SK-N-SH treated with all-trans-retinoic acid at 6 μM for 48 hours (cell line): Measurements from ENCODE around the gene RNF215.

ENCODE experiments used
- ATAC-seq: fragments of 200-7000 bp; cut with Tn5 transposase; 3 replicates; pipeline ENCODE4 v1.9.1; 2020; ENCODE audit warnings: mild to moderate bottlenecking, moderate library complexity
- ARNTL ChIP-seq: fragments of 450-650 bp; formaldehyde crosslinking; IDR thresholded peaks from 2 replicates; pipeline ENCODE4 v1.5.0; 2020; ENCODE audit warnings: low read depth, mild to moderate bottlenecking, moderate library complexity, borderline replicate concordance
- BACH2 ChIP-seq: fragments of 250-450 bp; sonication (Bioruptor Pico); IDR thresholded peaks from 2 replicates; pipeline ENCODE4 v1.9.0; 2021; ENCODE audit warnings: mild to moderate bottlenecking, borderline replicate concordance
- CSDC2 ChIP-seq: fragments of 250-450 bp; sonication (Bioruptor Pico); IDR thresholded peaks from 2 replicates; pipeline ENCODE4 v1.5.0; 2020; ENCODE audit warnings: mild to moderate bottlenecking, moderate library complexity
- ESRRG ChIP-seq: fragments of 250-450 bp; sonication (Bioruptor Pico); IDR thresholded peaks from 2 replicates; pipeline ENCODE4 v1.6.1; 2021; ENCODE audit warnings: mild to moderate bottlenecking
- GLIS3 ChIP-seq: fragments of 250-450 bp; sonication (Bioruptor Pico); IDR thresholded peaks from 2 replicates; pipeline ENCODE4 v1.5.0; 2020; ENCODE audit warnings: mild to moderate bottlenecking, moderate library complexity
- OSR1 ChIP-seq: fragments of 250-450 bp; sonication (Bioruptor Pico); IDR thresholded peaks from 2 replicates; pipeline ENCODE4 v1.8.0; 2022; ENCODE audit warnings: moderate library complexity, mild to moderate bottlenecking, inconsistent platforms
- PPARA ChIP-seq: fragments of 250-450 bp; sonication (Bioruptor Pico); IDR thresholded peaks from 2 replicates; pipeline ENCODE4 v1.5.0; 2020; ENCODE audit warnings: mild to moderate bottlenecking, borderline replicate concordance
- RARB ChIP-seq: fragments of 250-450 bp; sonication (Bioruptor Pico); IDR thresholded peaks from 2 replicates; pipeline ENCODE4 v1.8.0; 2021; ENCODE audit warnings: mild to moderate bottlenecking, moderate library complexity
- SNAI2 ChIP-seq: fragments of 250-450 bp; sonication (Bioruptor Pico); IDR thresholded peaks from 2 replicates; pipeline ENCODE4 v1.5.0; 2020; ENCODE audit warnings: mild to moderate bottlenecking, moderate library complexity
- TCF4 ChIP-seq: fragments of 250-450 bp; sonication (Bioruptor Pico); IDR thresholded peaks from 2 replicates; pipeline ENCODE4 v1.8.0; 2021; ENCODE audit warnings: mild to moderate bottlenecking, moderate library complexity, borderline replicate concordance
- ZC3H10 ChIP-seq: fragments of 250-450 bp; sonication (Bioruptor Pico); IDR thresholded peaks from 2 replicates; pipeline ENCODE4 v1.5.1; 2021; ENCODE audit warnings: mild to moderate bottlenecking, moderate library complexity
- ZFP3 ChIP-seq: fragments of 250-450 bp; sonication (Bioruptor Pico); IDR thresholded peaks from 2 replicates; pipeline ENCODE4 v1.5.0; 2020; ENCODE audit warnings: mild to moderate bottlenecking, moderate library complexity
- ZFP30 ChIP-seq: fragments of 450-650 bp; formaldehyde crosslinking; IDR thresholded peaks from 2 replicates; pipeline ENCODE4 v1.5.0; 2022; ENCODE audit warnings: mild to moderate bottlenecking, moderate library complexity
- ZNF565 ChIP-seq: fragments of 450-650 bp; formaldehyde crosslinking; conservative IDR thresholded peaks from 2 replicates; pipeline ENCODE4 v1.5.0; 2020; ENCODE audit warnings: low read depth, mild to moderate bottlenecking, moderate library complexity
- ZNF70 ChIP-seq: fragments of 450-650 bp; formaldehyde crosslinking; IDR thresholded peaks from 2 replicates; pipeline ENCODE4 v1.5.0; 2020; ENCODE audit warnings: mild to moderate bottlenecking, moderate library complexity
- ZNF8 ChIP-seq: fragments of 450-650 bp; formaldehyde crosslinking; IDR thresholded peaks from 2 replicates; pipeline ENCODE4 v1.5.0; 2020; ENCODE audit warnings: mild to moderate bottlenecking, moderate library complexity
- TF ChIP-seq, protein P1 (sequence below): fragments of 250-450 bp; sonication (Bioruptor Pico); IDR thresholded peaks from 2 replicates; pipeline ENCODE4 v1.8.0; 2020; ENCODE audit warnings: mild to moderate bottlenecking, moderate library complexity, borderline replicate concordance
- TF ChIP-seq, protein P2 (sequence below): fragments of 250-450 bp; sonication (Bioruptor Pico); IDR thresholded peaks from 2 replicates; pipeline ENCODE4 v1.5.1; 2021; ENCODE audit warnings: mild to moderate bottlenecking, moderate library complexity
- TF ChIP-seq, protein P3 (sequence below): fragments of 250-450 bp; sonication (Bioruptor Pico); IDR thresholded peaks from 2 replicates; pipeline ENCODE4 v1.5.1; 2020; ENCODE audit warnings: low read depth, mild to moderate bottlenecking, moderate library complexity
- TF ChIP-seq, protein P4 (sequence below): fragments of 250-450 bp; sonication (Bioruptor Pico); IDR thresholded peaks from 2 replicates; pipeline ENCODE4 v1.8.0; 2021; ENCODE audit warnings: low read depth, mild to moderate bottlenecking, moderate library complexity, borderline replicate concordance
- TF ChIP-seq, protein P5 (sequence below): fragments of 250-450 bp; sonication (Bioruptor Pico); IDR thresholded peaks from 2 replicates; pipeline ENCODE4 v1.5.0; 2020; ENCODE audit warnings: mild to moderate bottlenecking, moderate library complexity

Gene RNF215

DNA sequence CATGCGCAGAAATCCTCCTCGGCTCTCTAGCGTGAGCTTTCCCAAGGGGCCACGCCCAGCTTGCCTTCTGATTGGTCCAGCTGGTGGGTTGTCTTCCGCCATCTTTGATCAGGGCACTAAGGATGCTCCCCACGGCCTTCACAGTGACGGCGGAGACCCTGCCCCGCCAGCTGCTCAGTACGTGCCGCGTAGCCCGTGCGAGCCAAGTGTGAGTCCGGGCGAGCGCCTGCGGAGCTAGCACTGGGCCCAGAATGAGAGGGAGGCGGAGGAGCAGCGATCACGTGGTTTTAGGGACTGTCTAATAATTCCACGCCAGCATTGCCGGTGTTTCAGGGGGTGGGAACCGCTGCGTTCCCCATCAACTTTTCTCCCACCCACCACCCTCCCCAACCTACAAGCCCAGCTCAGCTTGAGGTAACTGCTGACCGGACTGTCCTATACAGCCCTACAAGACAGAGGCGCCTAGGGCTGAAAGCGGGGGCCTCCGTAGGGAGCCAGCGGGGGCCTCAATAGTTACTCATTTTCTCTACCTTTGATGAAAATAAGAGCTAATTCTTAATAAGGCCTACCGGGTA lies 36.8 kb upstream of the RNF215 start:
- ATAC-seq: peak; percentile 84
- TF ChIP-seq, protein P1, sequence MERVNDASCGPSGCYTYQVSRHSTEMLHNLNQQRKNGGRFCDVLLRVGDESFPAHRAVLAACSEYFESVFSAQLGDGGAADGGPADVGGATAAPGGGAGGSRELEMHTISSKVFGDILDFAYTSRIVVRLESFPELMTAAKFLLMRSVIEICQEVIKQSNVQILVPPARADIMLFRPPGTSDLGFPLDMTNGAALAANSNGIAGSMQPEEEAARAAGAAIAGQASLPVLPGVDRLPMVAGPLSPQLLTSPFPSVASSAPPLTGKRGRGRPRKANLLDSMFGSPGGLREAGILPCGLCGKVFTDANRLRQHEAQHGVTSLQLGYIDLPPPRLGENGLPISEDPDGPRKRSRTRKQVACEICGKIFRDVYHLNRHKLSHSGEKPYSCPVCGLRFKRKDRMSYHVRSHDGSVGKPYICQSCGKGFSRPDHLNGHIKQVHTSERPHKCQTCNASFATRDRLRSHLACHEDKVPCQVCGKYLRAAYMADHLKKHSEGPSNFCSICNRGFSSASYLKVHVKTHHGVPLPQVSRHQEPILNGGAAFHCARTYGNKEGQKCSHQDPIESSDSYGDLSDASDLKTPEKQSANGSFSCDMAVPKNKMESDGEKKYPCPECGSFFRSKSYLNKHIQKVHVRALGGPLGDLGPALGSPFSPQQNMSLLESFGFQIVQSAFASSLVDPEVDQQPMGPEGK (CRISPR knock-in tag): peak; percentile 80; the same call in 1 of the 2 replicates
- TF ChIP-seq ZNF565 (CRISPR knock-in tag) (no peak), CSDC2 (CRISPR knock-in tag) (no peak), ZFP3 (CRISPR knock-in tag) (no peak), ARNTL (CRISPR knock-in tag) (no peak), SNAI2 (CRISPR knock-in tag) (no peak), ESRRG (CRISPR knock-in tag) (no peak), ZNF8 (CRISPR knock-in tag) (no peak), TCF4 (CRISPR knock-in tag) (0 out of 2 replicates have a peak, but pooled peaks have one; percentile 24), ZC3H10 (CRISPR knock-in tag) (no peak), BACH2 (no peak), OSR1 (CRISPR knock-in tag) (no peak), ZNF70 (no peak), RARB (CRISPR knock-in tag) (no peak), ZFP30 (CRISPR knock-in tag) (no peak), GLIS3 (CRISPR knock-in tag) (no peak), PPARA (CRISPR knock-in tag) (no peak)
- TF ChIP-seq, protein P2, sequence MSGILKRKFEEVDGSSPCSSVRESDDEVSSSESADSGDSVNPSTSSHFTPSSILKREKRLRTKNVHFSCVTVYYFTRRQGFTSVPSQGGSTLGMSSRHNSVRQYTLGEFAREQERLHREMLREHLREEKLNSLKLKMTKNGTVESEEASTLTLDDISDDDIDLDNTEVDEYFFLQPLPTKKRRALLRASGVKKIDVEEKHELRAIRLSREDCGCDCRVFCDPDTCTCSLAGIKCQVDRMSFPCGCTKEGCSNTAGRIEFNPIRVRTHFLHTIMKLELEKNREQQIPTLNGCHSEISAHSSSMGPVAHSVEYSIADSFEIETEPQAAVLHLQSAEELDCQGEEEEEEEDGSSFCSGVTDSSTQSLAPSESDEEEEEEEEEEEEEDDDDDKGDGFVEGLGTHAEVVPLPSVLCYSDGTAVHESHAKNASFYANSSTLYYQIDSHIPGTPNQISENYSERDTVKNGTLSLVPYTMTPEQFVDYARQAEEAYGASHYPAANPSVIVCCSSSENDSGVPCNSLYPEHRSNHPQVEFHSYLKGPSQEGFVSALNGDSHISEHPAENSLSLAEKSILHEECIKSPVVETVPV: no peak
- TF ChIP-seq, protein P3, sequence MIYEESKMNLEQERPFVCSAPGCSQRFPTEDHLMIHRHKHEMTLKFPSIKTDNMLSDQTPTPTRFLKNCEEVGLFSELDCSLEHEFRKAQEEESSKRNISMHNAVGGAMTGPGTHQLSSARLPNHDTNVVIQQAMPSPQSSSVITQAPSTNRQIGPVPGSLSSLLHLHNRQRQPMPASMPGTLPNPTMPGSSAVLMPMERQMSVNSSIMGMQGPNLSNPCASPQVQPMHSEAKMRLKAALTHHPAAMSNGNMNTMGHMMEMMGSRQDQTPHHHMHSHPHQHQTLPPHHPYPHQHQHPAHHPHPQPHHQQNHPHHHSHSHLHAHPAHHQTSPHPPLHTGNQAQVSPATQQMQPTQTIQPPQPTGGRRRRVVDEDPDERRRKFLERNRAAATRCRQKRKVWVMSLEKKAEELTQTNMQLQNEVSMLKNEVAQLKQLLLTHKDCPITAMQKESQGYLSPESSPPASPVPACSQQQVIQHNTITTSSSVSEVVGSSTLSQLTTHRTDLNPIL (CRISPR knock-in tag): no peak
- TF ChIP-seq, protein P4, sequence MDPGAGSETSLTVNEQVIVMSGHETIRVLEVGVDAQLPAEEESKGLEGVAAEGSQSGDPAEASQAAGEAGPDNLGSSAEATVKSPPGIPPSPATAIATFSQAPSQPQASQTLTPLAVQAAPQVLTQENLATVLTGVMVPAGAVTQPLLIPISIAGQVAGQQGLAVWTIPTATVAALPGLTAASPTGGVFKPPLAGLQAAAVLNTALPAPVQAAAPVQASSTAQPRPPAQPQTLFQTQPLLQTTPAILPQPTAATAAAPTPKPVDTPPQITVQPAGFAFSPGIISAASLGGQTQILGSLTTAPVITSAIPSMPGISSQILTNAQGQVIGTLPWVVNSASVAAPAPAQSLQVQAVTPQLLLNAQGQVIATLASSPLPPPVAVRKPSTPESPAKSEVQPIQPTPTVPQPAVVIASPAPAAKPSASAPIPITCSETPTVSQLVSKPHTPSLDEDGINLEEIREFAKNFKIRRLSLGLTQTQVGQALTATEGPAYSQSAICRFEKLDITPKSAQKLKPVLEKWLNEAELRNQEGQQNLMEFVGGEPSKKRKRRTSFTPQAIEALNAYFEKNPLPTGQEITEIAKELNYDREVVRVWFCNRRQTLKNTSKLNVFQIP: no peak
- TF ChIP-seq, protein P5, sequence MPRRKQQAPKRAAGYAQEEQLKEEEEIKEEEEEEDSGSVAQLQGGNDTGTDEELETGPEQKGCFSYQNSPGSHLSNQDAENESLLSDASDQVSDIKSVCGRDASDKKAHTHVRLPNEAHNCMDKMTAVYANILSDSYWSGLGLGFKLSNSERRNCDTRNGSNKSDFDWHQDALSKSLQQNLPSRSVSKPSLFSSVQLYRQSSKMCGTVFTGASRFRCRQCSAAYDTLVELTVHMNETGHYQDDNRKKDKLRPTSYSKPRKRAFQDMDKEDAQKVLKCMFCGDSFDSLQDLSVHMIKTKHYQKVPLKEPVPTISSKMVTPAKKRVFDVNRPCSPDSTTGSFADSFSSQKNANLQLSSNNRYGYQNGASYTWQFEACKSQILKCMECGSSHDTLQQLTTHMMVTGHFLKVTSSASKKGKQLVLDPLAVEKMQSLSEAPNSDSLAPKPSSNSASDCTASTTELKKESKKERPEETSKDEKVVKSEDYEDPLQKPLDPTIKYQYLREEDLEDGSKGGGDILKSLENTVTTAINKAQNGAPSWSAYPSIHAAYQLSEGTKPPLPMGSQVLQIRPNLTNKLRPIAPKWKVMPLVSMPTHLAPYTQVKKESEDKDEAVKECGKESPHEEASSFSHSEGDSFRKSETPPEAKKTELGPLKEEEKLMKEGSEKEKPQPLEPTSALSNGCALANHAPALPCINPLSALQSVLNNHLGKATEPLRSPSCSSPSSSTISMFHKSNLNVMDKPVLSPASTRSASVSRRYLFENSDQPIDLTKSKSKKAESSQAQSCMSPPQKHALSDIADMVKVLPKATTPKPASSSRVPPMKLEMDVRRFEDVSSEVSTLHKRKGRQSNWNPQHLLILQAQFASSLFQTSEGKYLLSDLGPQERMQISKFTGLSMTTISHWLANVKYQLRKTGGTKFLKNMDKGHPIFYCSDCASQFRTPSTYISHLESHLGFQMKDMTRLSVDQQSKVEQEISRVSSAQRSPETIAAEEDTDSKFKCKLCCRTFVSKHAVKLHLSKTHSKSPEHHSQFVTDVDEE (CRISPR knock-in tag): 0 out of 2 replicates have a peak, but pooled peaks have one; percentile 11

DNA sequence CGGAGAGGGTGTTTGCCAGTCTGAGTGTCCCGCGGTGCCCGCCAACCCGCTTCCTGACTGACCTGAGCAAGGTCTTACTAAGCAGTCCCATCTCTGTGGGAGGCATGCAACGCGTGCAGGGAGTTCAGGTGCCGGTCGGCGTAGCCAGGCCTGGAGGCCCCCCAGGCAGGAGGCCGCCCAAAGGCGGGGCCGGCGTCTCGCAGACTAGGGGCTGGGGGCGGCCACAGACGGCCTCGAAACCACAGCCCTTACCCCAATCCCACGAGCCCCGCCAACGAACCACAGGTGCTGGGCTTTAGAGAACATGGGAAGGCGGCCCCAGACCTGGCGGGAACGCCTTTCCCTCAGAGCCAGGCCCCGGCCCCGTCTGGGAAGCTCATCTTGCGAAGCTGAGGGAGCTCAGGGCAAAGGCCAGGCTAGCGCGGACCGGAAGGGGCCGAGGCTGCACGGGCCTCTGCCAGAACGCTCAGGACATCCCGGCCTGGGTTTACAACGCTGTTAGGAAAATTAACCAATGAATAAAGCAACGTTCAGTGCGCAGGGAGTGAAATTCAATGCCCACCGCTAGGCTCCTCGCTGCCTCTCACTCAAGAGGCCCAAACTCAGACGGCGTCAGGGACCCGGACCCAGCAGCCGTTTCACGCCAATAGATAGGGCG lies 36.2 kb upstream of the RNF215 start:
- ATAC-seq: peak; percentile 56
- 0 out of 2 replicates have a peak, but pooled peaks have one; percentile 32 for TF ChIP-seq CSDC2 (CRISPR knock-in tag)
- TF ChIP-seq RARB (CRISPR knock-in tag): no peak
- no peak for TF ChIP-seq ZC3H10 (CRISPR knock-in tag)
- no peak for TF ChIP-seq PPARA (CRISPR knock-in tag)
- TF ChIP-seq ZNF565 (CRISPR knock-in tag): no peak
- no peak for TF ChIP-seq OSR1 (CRISPR knock-in tag)
- no peak for TF ChIP-seq TCF4 (CRISPR knock-in tag)
- TF ChIP-seq, protein P1 (CRISPR knock-in tag): peak; percentile 72; the same call in 1 of the 2 replicates
- TF ChIP-seq ARNTL (CRISPR knock-in tag): no peak
- no peak for TF ChIP-seq ZFP3 (CRISPR knock-in tag)
